Measurements from ENCODE around the gene MED15.

The MED15 gene

GRCh38 chr22:20551805-20552442, 44.5 kb downstream of the MED15 start:
- no peak for DNase-seq (ENCODE audit: low spot score)

- DNase-seq (ENCODE audit: low spot score) = no peak
Observed at GRCh38 chr22:20552443-20553401, 45.3 kb downstream of the MED15 start.

GRCh38 chr22:20553947-20554741, 46.7 kb downstream of the MED15 start:
- no peak for DNase-seq (ENCODE audit: low spot score)

GRCh38 chr22:20554824-20555223, 47.4 kb downstream of the MED15 start:
- DNase-seq (ENCODE audit: low spot score) = no peak

GRCh38 chr22:20558534-20558933, 51.1 kb downstream of the MED15 start:
- DNase-seq (ENCODE audit: low spot score) = no peak

GRCh38 chr22:20559174-20559760, 51.9 kb downstream of the MED15 start:
- DNase-seq (ENCODE audit: low spot score) = no peak

- DNase-seq (ENCODE audit: low spot score) = no peak
Observed at GRCh38 chr22:20560716-20561115, 53.3 kb downstream of the MED15 start.

GRCh38 chr22:20561882-20562281, 54.5 kb downstream of the MED15 start:
- no peak for DNase-seq (ENCODE audit: low spot score)

GRCh38 chr22:20562607-20563465, 55.4 kb downstream of the MED15 start:
- no peak for DNase-seq (ENCODE audit: low spot score)

- DNase-seq (ENCODE audit: low spot score) = no peak
Observed at GRCh38 chr22:20563466-20563906, 56.1 kb downstream of the MED15 start.

- no peak for DNase-seq (ENCODE audit: low spot score)
Observed at GRCh38 chr22:20563941-20564371, 56.5 kb downstream of the MED15 start.

GRCh38 chr22:20565079-20565734, 57.8 kb downstream of the MED15 start:
- DNase-seq (ENCODE audit: low spot score) = no peak

GRCh38 chr22:20565761-20566160, 58.4 kb downstream of the MED15 start:
- no peak for DNase-seq (ENCODE audit: low spot score)

- no peak for DNase-seq (ENCODE audit: low spot score)
Observed at GRCh38 chr22:20566420-20567260, 59.2 kb downstream of the MED15 start.

GRCh38 chr22:20567371-20567847, 60.0 kb downstream of the MED15 start:
- DNase-seq (ENCODE audit: low spot score) = no peak

- DNase-seq (ENCODE audit: low spot score) = no peak
Observed at GRCh38 chr22:20567993-20568417, 60.6 kb downstream of the MED15 start.

GRCh38 chr22:20568502-20569058, 61.2 kb downstream of the MED15 start:
- no peak for DNase-seq (ENCODE audit: low spot score)

- DNase-seq (ENCODE audit: low spot score) = no peak
Observed at GRCh38 chr22:20569059-20570058, 61.9 kb downstream of the MED15 start.
